GM10248 (cell line): ENCODE measurements around the gene ADM5.

Experiments used
- CTCF ChIA-PET: fragments of 300-600 bp; sonication (Branson Sonifier 250); formaldehyde crosslinking; extraction: SDS; loops from one replicate; lab custom pipeline; 2021; ENCODE audit warnings: antibody characterized with exemption; lab: Yijun Ruan, JAX
- POLR2A ChIA-PET: fragments of 350-650 bp; sonication (Branson Sonifier 250); formaldehyde crosslinking; extraction: SDS; loops from one replicate; lab custom pipeline; 2020; ENCODE audit warnings: antibody characterized with exemption; lab: Yijun Ruan, JAX
- DNase-seq: peaks from one replicate; pipeline ENCODE4 v3.0.0; 2012; ENCODE audit errors: extremely low spot score
- CTCF ChIP-seq: IDR thresholded peaks from 2 replicates; pipeline ENCODE4 v1.5.1; 2012; ENCODE audit warnings: mild to moderate bottlenecking, low read depth; ENCODE audit errors: extremely low read depth, missing control alignments, control extremely low read depth

Gene ADM5

GRCh38 chr19:49677901-49678674 is 11.3 kb upstream of the ADM5 start:
- peak; percentile 53 for TF ChIP-seq CTCF
- ChIA-PET CTCF (interaction anchor here (0.8 to 12.4 kb wide), 11 partner anchors 12 to 208 kb away, joined by 3 to 83 read pairs (median 4); partner anchors contain the start of genes FLT3LG and RRAS), POLR2A (interaction anchor here (1.0 to 1.4 kb wide), 2 partner anchors 36 to 202 kb away, joined by 3 read pairs; partner anchors contain the start of gene SCAF1)
- DNase-seq = peak; percentile 72

GRCh38 chr19:49678985-49679770 is 10.2 kb upstream of the ADM5 start:
- TF ChIP-seq CTCF = no peak
- CTCF ChIA-PET = interaction anchor here (0.7 to 12.4 kb wide), 15 partner anchors 19 to 223 kb away, joined by 3 to 83 read pairs (median 4); partner anchors contain the start of genes FLT3LG and RRAS
- DNase-seq = no peak
- POLR2A ChIA-PET = interaction anchor here (1.0 to 1.4 kb wide), 2 partner anchors 37 to 203 kb away, joined by 3 read pairs; partner anchors contain the start of gene SCAF1

- ChIA-PET POLR2A (interaction anchor here (0.6 to 1.4 kb wide), 2 partner anchors 204 to 642 kb away, joined by 3 to 9 read pairs; no protein-coding TSS in a partner anchor), CTCF (interaction anchor here (0.6 to 12.4 kb wide), 9 partner anchors 20 to 688 kb away, joined by 3 to 83 read pairs (median 5); partner anchors contain the start of gene RRAS)
- no peak for DNase-seq
- TF ChIP-seq CTCF = no peak
These were observed 9.5 kb upstream of the ADM5 start for GRCh38 chr19:49679771-49680413.

- CTCF ChIA-PET = interaction anchor here (0.6 to 1.9 kb wide), 18 partner anchors 9 to 687 kb away, joined by 3 to 11 read pairs (median 4); partner anchors contain the start of genes BCL2L12, CPT1C, IRF3 and RCN3
- TF ChIP-seq CTCF = peak; percentile 99
- POLR2A ChIA-PET = interaction anchor here (0.6 kb wide), 1 partner anchor 641 kb away, joined by 9 read pairs; no protein-coding TSS in a partner anchor
- DNase-seq = peak; percentile 94
These were observed 8.7 kb upstream of the ADM5 start for GRCh38 chr19:49680421-49681351.

GRCh38 chr19:49681830-49682229 is 7.6 kb upstream of the ADM5 start:
- CTCF ChIA-PET = interaction anchor here (1.1 to 1.9 kb wide), 5 partner anchors 10 to 173 kb away, joined by 4 to 11 read pairs (median 5); no protein-coding TSS in a partner anchor
- POLR2A ChIA-PET = interaction anchor here (0.6 kb wide), 1 partner anchor 187 kb away, joined by 4 read pairs; no protein-coding TSS in a partner anchor
- DNase-seq = no peak

More at GRCh38 chr19:49681830-49682229, 7.6 kb upstream of the ADM5 start:
- TF ChIP-seq CTCF = no peak
